ENCODE results near the gene WDR64. TPM values are rescaled to one million over a fixed set of nuclear protein-coding genes. Genes with fewer than 3 reads are reported as not detected.
"Not testable (repeated sequence)": the region's sequence is repeated elsewhere in the genome, so short reads cannot be mapped to it uniquely, and the experiment has no call there.

Gene WDR64
- total RNA-seq, 1 donor from 2014 or later, result not detected

GRCh38 chr1:241644259-241644658 is 7.8 kb upstream of the WDR64 start:
- intact Hi-C loops (cut with DNase I), result no loop called here
- ATAC-seq (no peak), DNase-seq (ENCODE audit: low spot score) (no peak)

DNA sequence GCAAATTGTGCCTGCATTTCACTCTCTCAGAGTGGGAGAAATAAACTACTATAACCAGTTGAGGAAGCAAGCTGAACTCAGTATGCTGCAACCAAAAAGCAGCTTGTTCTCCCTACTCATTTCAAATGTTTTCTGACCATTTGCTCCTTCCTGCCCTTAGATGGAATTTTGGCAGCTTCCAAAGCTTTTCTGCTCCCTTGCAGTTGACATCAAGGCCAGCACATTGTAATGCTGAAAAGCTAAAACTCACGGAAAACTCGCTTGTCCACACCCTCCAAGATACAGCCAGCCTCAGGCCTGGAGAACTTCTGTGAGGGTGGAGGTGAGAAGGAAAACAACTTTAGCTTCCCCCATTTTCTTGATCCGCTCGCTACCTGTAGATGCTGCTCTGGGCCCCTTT is 6.9 kb upstream of the WDR64 start:
- peak; percentile 44 for ATAC-seq
- intact Hi-C loops (cut with DNase I), result no loop called here
- no peak for DNase-seq (ENCODE audit: low spot score)

DNA sequence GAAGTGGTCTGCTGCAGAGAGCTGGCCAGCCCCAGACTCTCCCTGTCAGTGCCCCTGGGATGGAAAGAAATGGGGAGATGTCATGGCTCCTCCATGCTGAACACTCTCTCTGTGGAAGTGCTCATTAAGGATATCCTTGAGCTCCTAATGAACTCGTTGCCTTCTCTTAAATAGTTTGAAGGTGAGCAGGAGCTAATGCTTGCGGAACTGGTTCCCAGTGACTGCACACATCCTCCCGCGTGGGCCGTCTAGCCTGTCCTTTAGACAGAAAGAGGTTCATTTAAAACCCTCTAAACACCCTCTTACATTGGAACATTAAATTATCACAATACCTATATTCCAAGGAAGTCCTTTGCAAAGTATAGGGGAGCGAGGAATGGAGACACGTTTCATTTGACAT is 5.9 kb upstream of the WDR64 start:
- DNase-seq (ENCODE audit: low spot score), result no peak
- no peak for ATAC-seq
- intact Hi-C loops (cut with DNase I), result no loop called here

DNA sequence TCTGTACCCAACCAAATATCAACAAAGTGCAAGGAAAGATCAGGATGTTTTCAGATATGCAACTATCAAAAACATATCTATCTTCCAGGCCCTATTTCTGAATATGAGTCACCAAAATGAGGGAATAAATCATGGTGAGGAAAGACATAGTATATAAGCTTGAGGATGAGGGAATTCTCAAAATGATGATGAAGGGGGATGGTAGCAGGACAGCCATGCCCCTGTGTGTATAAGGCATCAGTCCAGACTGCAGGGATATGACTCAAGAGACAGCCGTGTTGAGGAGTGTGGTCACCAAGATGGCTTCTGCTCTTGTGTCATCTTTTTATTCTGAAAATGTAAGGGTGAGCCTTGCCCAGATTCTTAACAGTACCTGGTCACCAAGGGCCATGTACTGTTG is 4.4 kb upstream of the WDR64 start:
- intact Hi-C loops (cut with DNase I), result no loop called here
- no peak for DNase-seq (ENCODE audit: low spot score)
- ATAC-seq, result no peak

DNA sequence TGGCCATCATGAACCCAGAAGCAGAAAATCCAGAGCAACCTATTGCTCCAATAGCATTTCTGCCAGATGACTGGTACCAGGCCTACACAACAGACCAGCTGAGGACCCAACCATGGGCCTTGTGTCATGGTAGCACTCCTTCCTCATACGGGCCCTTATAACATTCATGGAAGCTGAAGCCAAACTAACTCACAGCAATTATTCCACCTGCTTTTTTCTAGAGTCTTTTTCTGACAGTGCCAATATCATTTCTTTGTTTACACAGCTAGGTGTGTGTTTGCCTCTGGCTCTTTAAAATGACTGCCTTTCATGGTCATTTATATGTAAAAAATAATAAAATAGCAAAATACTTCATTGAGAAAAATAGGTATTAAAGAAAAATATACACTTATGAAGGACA is 3.9 kb upstream of the WDR64 start:
- no peak for DNase-seq (ENCODE audit: low spot score)
- intact Hi-C loops (cut with DNase I), result no loop called here
- no peak for ATAC-seq

GRCh38 chr1:241654019-241654418 is 1.9 kb downstream of the WDR64 start:
- intact Hi-C loops (cut with DNase I), result no loop called here
- ATAC-seq (no peak), DNase-seq (ENCODE audit: low spot score) (no peak)

- no peak for ATAC-seq
- intact Hi-C loops (cut with DNase I), result no loop called here
- DNase-seq (ENCODE audit: low spot score), result no peak
Measured at GRCh38 chr1:241654641-241655040, 2.6 kb downstream of the WDR64 start.

- intact Hi-C loops (cut with DNase I), result no loop called here
- DNase-seq (ENCODE audit: low spot score), result no peak
- ATAC-seq, result no peak
Measured at GRCh38 chr1:241658081-241658793, 6.2 kb downstream of the WDR64 start.

DNA sequence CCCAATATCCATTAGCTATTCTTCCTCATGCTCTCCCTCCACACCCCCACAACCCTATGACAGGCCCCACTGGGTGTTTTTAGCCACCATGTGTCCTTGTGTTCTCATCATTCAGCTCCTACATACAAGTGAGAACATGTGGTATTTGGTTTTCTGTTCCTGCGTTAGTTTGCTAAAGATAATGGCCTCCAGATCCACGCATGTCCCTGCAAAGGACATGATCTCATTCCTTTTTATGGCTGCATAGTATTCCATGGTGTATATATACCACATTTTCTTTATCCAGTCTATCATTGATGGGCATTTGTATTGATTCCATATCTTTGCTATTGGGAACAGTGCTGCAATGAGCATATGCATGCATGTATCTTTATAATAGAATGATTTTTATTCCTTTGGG is 6.9 kb downstream of the WDR64 start:
- DNase-seq (ENCODE audit: low spot score); ATAC-seq; intact Hi-C loops (cut with DNase I): not testable (repeated sequence)

DNA sequence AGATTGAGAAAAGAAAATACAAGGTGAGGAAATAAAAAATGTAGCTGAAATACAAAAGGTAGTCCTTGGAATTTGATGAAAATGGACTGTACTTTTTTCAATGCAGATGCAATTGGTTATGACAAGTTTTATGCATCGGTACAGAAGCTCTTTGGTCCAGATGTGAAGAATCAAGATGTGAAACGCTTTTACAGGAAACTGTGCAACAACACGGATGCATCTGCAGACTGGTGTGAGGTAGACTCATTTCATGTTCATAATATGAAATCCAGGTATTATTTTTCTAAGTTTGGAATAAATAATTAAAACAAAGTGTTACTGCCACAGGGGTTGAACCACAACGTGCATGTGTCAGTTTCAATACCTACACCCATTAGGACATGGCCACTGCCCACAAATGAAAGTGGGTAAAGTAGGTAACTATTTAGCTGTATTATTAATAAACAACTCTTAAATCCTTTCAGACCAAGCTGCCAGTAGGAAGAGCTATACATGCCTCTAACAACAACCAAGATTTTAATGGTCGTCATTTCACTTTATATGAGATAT is 8.4 kb downstream of the WDR64 start:
- intact Hi-C loops (cut with DNase I), result no loop called here
- ATAC-seq (no peak), DNase-seq (ENCODE audit: low spot score) (no peak)

DNA sequence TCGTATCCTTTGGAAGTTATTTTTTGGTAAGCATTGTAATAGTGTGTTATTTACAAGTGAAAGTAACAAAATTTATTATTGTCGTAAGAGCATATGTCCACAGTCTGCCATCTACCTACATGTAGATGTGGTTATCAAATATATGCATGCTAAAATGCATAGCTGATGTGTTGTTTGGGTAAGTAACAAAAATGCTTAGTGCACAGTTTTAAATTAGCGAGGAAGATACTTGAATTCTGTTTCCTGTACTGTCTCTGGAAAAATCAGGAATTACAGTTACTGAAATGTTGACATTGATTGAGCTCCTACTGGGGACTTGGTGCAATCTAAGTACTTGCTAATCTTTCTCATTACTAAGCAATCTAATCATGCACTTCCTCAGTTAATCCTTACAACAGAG is 14.3 kb downstream of the WDR64 start:
- intact Hi-C loops (cut with DNase I), result no loop called here
- DNase-seq (ENCODE audit: low spot score) (no peak), ATAC-seq (no peak)

DNA sequence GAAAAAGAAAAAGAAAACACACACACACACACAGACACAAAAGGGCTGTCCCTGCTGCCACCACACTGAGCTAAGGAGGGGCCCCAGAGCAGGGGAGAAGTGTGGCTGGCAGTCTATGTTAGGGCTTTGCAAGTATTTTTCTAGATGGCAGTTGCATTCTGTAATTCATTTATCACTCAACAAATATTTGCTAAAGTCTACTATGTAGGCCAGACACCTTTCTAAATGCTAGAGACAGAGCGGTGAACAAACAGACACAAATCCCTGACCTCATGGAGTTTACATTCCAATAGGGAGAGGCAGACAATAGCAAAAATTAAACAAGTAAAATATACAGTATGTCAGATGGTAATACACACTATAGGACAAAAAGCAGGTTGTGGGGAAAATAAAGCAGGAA is 20.2 kb downstream of the WDR64 start:
- no peak for ATAC-seq
- intact Hi-C loops (cut with DNase I), result no loop called here

GRCh38 chr1:241674805-241675384 is 22.8 kb downstream of the WDR64 start:
- no peak for ATAC-seq
- intact Hi-C loops (cut with DNase I), result no loop called here
- DNase-seq (ENCODE audit: low spot score), result no peak

More for the DNA sequence above, 20.2 kb downstream of the WDR64 start:
- DNase-seq (ENCODE audit: low spot score), result no peak

DNA sequence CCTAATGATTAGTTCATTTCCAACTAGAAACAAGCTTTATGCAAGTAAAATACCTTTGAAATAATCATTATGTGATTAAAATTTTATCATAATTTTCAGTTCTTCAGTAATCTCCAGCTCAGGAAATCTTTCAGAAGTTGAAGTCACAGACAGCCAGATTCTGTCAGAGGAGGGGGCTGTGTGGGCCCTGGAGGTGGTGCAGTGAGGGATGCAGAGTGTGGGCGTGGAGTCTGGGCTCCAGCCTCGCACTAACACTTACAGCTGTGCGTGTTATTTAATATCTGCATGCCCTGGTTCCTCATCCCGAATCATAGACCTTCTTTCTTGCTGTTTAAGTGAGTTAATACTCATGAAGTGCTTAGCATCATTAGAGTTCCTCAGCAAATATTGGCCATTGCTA is 23.9 kb downstream of the WDR64 start:
- intact Hi-C loops (cut with DNase I), result no loop called here
- ATAC-seq, result no peak
- no peak for DNase-seq (ENCODE audit: low spot score)

- intact Hi-C loops (cut with DNase I), result no loop called here
- DNase-seq (ENCODE audit: low spot score) (no peak), ATAC-seq (no peak)
Measured at GRCh38 chr1:241677201-241677600, 25.1 kb downstream of the WDR64 start.

GRCh38 chr1:241678536-241678935 is 26.5 kb downstream of the WDR64 start:
- intact Hi-C loops (cut with DNase I), result no loop called here
- no peak for ATAC-seq

DNA sequence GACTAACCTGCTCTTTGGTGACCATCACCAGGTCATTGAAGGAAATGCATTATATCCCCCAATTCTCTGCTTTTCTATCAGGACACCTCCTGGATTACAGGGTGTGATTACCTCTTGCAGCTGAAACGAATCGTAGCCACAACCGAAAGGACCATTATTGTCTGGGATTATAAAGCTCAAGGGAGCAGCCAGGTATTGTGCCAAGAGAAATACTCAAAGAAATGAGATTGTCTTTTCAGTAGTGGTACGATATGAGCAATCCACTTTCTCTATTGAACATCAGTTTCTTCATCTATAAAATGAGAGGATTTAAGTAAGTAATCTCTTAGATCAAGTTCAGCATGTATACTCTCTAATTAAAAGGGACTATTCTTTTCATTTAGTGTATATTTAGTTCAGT is 27.3 kb downstream of the WDR64 start:
- no peak for DNase-seq (ENCODE audit: low spot score)
- intact Hi-C loops (cut with DNase I), result no loop called here
- no peak for ATAC-seq

More at GRCh38 chr1:241678536-241678935, 26.5 kb downstream of the WDR64 start:
- no peak for DNase-seq (ENCODE audit: low spot score)

DNA sequence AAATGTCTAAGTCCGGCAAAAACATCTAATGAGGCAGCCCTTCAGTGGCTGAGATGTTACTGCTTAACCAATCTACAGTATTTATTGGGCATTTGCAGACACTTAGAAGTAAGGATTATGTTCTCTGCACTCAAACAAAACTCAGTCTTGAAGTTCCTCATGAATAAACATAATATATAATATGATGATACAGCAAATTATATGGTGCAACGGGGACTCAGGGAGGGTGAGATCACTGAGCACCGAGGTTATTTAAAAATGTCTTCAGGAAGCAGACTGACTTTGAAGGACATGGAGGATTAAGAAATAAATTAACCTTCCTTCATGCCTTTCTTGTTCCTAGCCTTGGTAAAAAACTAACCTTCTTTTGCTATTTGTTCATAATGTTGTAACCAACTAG is 27.9 kb downstream of the WDR64 start:
- intact Hi-C loops (cut with DNase I), result no loop called here
- DNase-seq (ENCODE audit: low spot score) (no peak), ATAC-seq (no peak)

- not testable (repeated sequence) for DNase-seq (ENCODE audit: low spot score); ATAC-seq
Measured at GRCh38 chr1:241681861-241682448, 29.9 kb downstream of the WDR64 start.

DNA sequence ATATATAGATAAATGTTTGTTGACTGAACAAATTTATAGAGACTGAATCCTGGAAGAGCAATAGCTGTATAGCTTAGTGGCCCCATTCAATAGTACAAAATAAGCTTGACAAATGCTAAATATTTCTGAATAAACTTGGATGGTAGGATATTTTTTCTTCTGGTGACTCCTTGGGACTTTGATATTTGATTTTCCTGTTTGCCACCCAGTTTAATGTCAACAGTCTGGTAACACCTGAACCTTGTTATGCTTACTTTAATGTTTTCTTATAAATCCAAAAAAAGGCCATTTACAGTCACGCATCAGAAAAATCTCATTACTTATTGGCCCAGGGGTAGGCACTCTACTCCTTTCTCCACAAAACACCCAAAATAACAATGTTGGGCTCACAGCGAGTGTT is 30.8 kb downstream of the WDR64 start:
- DNase-seq (ENCODE audit: low spot score), result no peak
- no peak for ATAC-seq
- intact Hi-C loops (cut with DNase I), result no loop called here

More at GRCh38 chr1:241681861-241682448, 29.9 kb downstream of the WDR64 start:
- intact Hi-C loops (cut with DNase I), result not testable (repeated sequence)

Measured in sciatic nerve (tissue), 2 donors.